Measurements from ENCODE around the gene LMLN.
"Not testable (repeated sequence)": the region's sequence is repeated elsewhere in the genome, so short reads cannot be mapped to it uniquely, and the experiment has no call there.

The LMLN gene

GRCh38 chr3:198079771-198080520 is 119.9 kb downstream of the LMLN start:
- DNase-seq (ENCODE audit: low read depth) = no peak

- DNase-seq (ENCODE audit: low read depth) = no peak
These were observed 120.7 kb downstream of the LMLN start for GRCh38 chr3:198080521-198081384.

GRCh38 chr3:198081421-198081844 is 121.4 kb downstream of the LMLN start:
- no peak for DNase-seq (ENCODE audit: low read depth)

GRCh38 chr3:198082226-198082625 is 122.2 kb downstream of the LMLN start:
- not testable (repeated sequence) for DNase-seq (ENCODE audit: low read depth)

- no peak for DNase-seq (ENCODE audit: low read depth)
These were observed 128.5 kb downstream of the LMLN start for GRCh38 chr3:198088421-198088955.

- DNase-seq (ENCODE audit: low read depth) = no peak
These were observed 130.8 kb downstream of the LMLN start for GRCh38 chr3:198090795-198091332.

GRCh38 chr3:198092276-198092675 is 132.3 kb downstream of the LMLN start:
- no peak for DNase-seq (ENCODE audit: low read depth)

- no peak for DNase-seq (ENCODE audit: low read depth)
These were observed 133.2 kb downstream of the LMLN start for GRCh38 chr3:198093112-198093679.
